ENCODE results near the gene RBMS3.

GRCh38 chr3:29438580-29438979, 157.7 kb downstream of the RBMS3 start:
- TF ChIP-seq CTCF (conservative IDR thresholded peaks at IDR 0.05 in 1 of 2, IDR thresholded peaks at IDR 0.05 in 1 of 2; ENCODE audit: low read depth in 1 of 2, low read length in 2 of 2) (no peak), EZH2 (IDR thresholded peaks at IDR 0.05; ENCODE audit: low read length, missing control alignments) (no peak)
